Gastrocnemius medialis (tissue), 4 donors: ENCODE measurements around the gene PTCH2.

Experiments used
- CTCF ChIP-seq, 5 experiments: fragments of 450-650 bp in 3 of 5; fragments of 200-600 bp in 2 of 5; sonication (generic) in 2 of 5; IDR thresholded peaks in 4 of 5; conservative IDR thresholded peaks in 1 of 5; 1 replicate in 4 of 5; 2 replicates in 1 of 5; pipeline ENCODE4 v1.5.1; 2016 to 2019; ENCODE audit warnings: antibody characterized with exemption in 5 of 5, mild to moderate bottlenecking in 3 of 5, moderate library complexity in 3 of 5
- POLR2A ChIP-seq, 2 donors: fragments of 450-650 bp; IDR thresholded peaks; one replicate each; pipeline ENCODE4 v1.6.1; 2017; ENCODE audit warnings: antibody characterized with exemption in 2 of 2, mild to moderate bottlenecking in 2 of 2, moderate library complexity in 2 of 2

- no peak for TF ChIP-seq POLR2A (IDR thresholded peaks at IDR 0.05)
- no peak for TF ChIP-seq CTCF (IDR thresholded peaks at IDR 0.05 in 4 of 5, conservative IDR thresholded peaks at IDR 0.05 in 1 of 5)
Observed at GRCh38 chr1:44846985-44847384, 3.9 kb upstream of the PTCH2 start.
